NCI-H2196 treated with DMSO at 0.1 percent for 48 hours (cell line): ENCODE results near the gene MAVS.
"Not testable (repeated sequence)": the region's sequence is repeated elsewhere in the genome, so short reads cannot be mapped to it uniquely, and the experiment has no call there.

Experiments
- DNase-seq: peaks from one replicate; lab custom pipeline; 2025; ENCODE audit not compliant: unreplicated experiment; lab: John Stamatoyannopoulos, UW

MAVS gene

GRCh38 chr20:3906744-3907721 is 60.4 kb downstream of the MAVS start:
- not testable (repeated sequence) for DNase-seq

- DNase-seq = no peak
These were observed 62.0 kb downstream of the MAVS start for GRCh38 chr20:3908667-3909066.

- DNase-seq = no peak
These were observed 63.3 kb downstream of the MAVS start for GRCh38 chr20:3909952-3910366.

GRCh38 chr20:3910853-3911252 is 64.2 kb downstream of the MAVS start:
- no peak for DNase-seq

- peak; percentile 23 for DNase-seq
These were observed 65.3 kb downstream of the MAVS start for GRCh38 chr20:3911956-3912355.

- no peak for DNase-seq
These were observed 67.8 kb downstream of the MAVS start for GRCh38 chr20:3914446-3914845.

- no peak for DNase-seq
These were observed 69.1 kb downstream of the MAVS start for GRCh38 chr20:3915691-3916090.

GRCh38 chr20:3916364-3916763 is 69.7 kb downstream of the MAVS start:
- DNase-seq = no peak

GRCh38 chr20:3919352-3919751 is 72.7 kb downstream of the MAVS start:
- DNase-seq = no peak

GRCh38 chr20:3922223-3922982 is 75.8 kb downstream of the MAVS start:
- DNase-seq = no peak

GRCh38 chr20:3922983-3923339 is 76.3 kb downstream of the MAVS start:
- DNase-seq = no peak

GRCh38 chr20:3923818-3924217 is 77.2 kb downstream of the MAVS start:
- no peak for DNase-seq

- DNase-seq = no peak
These were observed 77.9 kb downstream of the MAVS start for GRCh38 chr20:3924304-3925112.

GRCh38 chr20:3925113-3925695 is 78.6 kb downstream of the MAVS start:
- DNase-seq = no peak
